SU-DHL-6 (cell line): ENCODE measurements around the gene P4HA1.
"Not testable (repeated sequence)": the region's sequence is repeated elsewhere in the genome, so short reads cannot be mapped to it uniquely, and the experiment has no call there.

Source experiments
- H2AFZ ChIP-seq: fragments of 200-600 bp; sonication (generic); 2 replicates; pipeline ENCODE4 v1.6.1; 2014; ENCODE audit warnings: low read depth, mild to moderate bottlenecking, moderate library complexity, mixed read lengths, antibody characterized with exemption, low read length; ENCODE audit not compliant: severe bottlenecking
- H3F3A ChIP-seq: fragments of 200-600 bp; shearing (Covaris generic); 2 replicates; pipeline ENCODE4 v1.6.0; 2016; ENCODE audit warnings: antibody characterized with exemption, mild to moderate bottlenecking; ENCODE audit not compliant: insufficient read depth
- H3K27ac ChIP-seq: fragments of 200-600 bp; sonication (generic); 2 replicates; pipeline ENCODE4 v1.5.1; 2016; ENCODE audit warnings: low read depth, mild to moderate bottlenecking, low read length, moderate library complexity, mixed read lengths
- H3K27me3 ChIP-seq: fragments of 200-600 bp; sonication (generic), shearing (Covaris generic); 2 replicates; pipeline ENCODE4 v1.6.0; 2014; ENCODE audit warnings: mild to moderate bottlenecking, low read length
- H3K36me3 ChIP-seq: fragments of 200-600 bp; sonication (generic); 2 replicates; pipeline ENCODE4 v1.6.1; 2014; ENCODE audit warnings: mild to moderate bottlenecking, low read length, mixed read lengths
- H3K4me2 ChIP-seq: fragments of 300-600, 200-600 bp; shearing (Covaris generic), sonication (generic); 2 replicates; pipeline ENCODE4 v1.6.0; 2014; ENCODE audit warnings: low read length, low read depth, mild to moderate bottlenecking; ENCODE audit not compliant: poor library complexity, severe bottlenecking
- H3K4me3 ChIP-seq: fragments of 200-600 bp; sonication (generic); 2 replicates; pipeline ENCODE4 v1.5.1; 2014; ENCODE audit warnings: antibody characterized with exemption, low read length, mild to moderate bottlenecking, mixed read lengths; ENCODE audit not compliant: insufficient read depth, poor library complexity, severe bottlenecking
- H3K79me2 ChIP-seq: fragments of 200-600 bp; sonication (generic); 2 replicates; pipeline ENCODE4 v1.6.1; 2014; ENCODE audit warnings: mild to moderate bottlenecking, low read length, moderate library complexity; ENCODE audit not compliant: insufficient read depth
- H3K9ac ChIP-seq: fragments of 200-600 bp; sonication (generic); 2 replicates; pipeline ENCODE4 v1.7.0; 2014; ENCODE audit warnings: mild to moderate bottlenecking, low read length
- H3K9me2 ChIP-seq: fragments of 200-600 bp; sonication (generic); replicated peaks from 2 replicates; pipeline ENCODE4 v1.6.1; 2014; ENCODE audit warnings: low read length; ENCODE audit not compliant: insufficient read depth
- H3K9me3 ChIP-seq: fragments of 200-600 bp; sonication (generic); 2 replicates; pipeline ENCODE4 v1.6.1; 2014; ENCODE audit warnings: low read length, mixed read lengths; ENCODE audit not compliant: insufficient read depth
- H4K20me1 ChIP-seq: fragments of 200-600 bp; sonication (generic); 2 replicates; pipeline ENCODE4 v1.6.1; 2014; ENCODE audit warnings: low read depth, mild to moderate bottlenecking, antibody characterized with exemption, low read length, moderate library complexity, mixed read lengths
- EZH2phosphoT487 ChIP-seq: fragments of 200-600 bp; sonication (generic), shearing (Covaris generic); conservative IDR thresholded peaks from 2 replicates; pipeline ENCODE4 v1.6.1; 2018; ENCODE audit warnings: mild to moderate bottlenecking, antibody characterized with exemption, low read length, moderate library complexity, mixed read lengths
- TF ChIP-seq, protein P1 (sequence below): fragments of 200-600 bp; sonication (generic); IDR thresholded peaks from one replicate; pipeline ENCODE4 v1.5.1; 2017; ENCODE audit warnings: antibody characterized with exemption, mild to moderate bottlenecking, low read length, moderate library complexity; ENCODE audit not compliant: insufficient read depth, poor library complexity, severe bottlenecking

The P4HA1 gene

DNA sequence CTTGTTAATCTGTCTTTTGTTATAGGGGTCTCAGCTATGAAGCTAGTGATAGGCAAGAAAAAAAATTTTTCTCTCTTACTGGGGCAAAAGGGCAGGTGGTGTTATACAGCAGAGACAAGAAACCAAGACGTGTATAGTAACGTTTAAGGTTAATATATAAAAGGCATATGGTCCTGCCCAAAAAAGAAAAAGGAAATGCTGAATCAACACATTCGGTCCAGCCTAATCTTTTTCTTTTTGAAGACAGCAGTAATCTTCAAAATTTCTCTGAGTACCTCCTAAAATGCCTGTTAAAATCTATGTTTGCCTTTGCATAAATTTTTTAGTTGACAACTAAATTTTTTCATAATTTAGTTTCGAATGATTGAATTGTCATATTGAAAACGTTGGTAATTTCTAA lies 54.5 kb downstream of the P4HA1 start:
- no peak overlapping the region for H3K4me2 ChIP-seq
- no peaks in the 10 kb centered on the region for H3K9me2 ChIP-seq
- no peaks in the 10 kb centered on the region for H4K20me1 ChIP-seq
- H2AFZ ChIP-seq, result no peak overlapping the region
- no peak overlapping the region for H3K27ac ChIP-seq
- H3K9ac ChIP-seq, result no peak overlapping the region
- TF ChIP-seq, protein P1, sequence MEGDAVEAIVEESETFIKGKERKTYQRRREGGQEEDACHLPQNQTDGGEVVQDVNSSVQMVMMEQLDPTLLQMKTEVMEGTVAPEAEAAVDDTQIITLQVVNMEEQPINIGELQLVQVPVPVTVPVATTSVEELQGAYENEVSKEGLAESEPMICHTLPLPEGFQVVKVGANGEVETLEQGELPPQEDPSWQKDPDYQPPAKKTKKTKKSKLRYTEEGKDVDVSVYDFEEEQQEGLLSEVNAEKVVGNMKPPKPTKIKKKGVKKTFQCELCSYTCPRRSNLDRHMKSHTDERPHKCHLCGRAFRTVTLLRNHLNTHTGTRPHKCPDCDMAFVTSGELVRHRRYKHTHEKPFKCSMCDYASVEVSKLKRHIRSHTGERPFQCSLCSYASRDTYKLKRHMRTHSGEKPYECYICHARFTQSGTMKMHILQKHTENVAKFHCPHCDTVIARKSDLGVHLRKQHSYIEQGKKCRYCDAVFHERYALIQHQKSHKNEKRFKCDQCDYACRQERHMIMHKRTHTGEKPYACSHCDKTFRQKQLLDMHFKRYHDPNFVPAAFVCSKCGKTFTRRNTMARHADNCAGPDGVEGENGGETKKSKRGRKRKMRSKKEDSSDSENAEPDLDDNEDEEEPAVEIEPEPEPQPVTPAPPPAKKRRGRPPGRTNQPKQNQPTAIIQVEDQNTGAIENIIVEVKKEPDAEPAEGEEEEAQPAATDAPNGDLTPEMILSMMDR, result no peak
- no peak for TF ChIP-seq EZH2phosphoT487
- no peak overlapping the region for H3K4me3 ChIP-seq
- no peaks in the 10 kb centered on the region for H3K27me3 ChIP-seq
- H3K36me3 ChIP-seq, result peaks cover 52% of the 10 kb centered on the region; the same call in 1 of the 2 replicates
- H3K79me2 ChIP-seq, result no peaks in the 10 kb centered on the region
- H3F3A ChIP-seq, result peaks cover 6% of the 10 kb centered on the region; the same call in 1 of the 2 replicates
- H3K9me3 ChIP-seq, result no peaks in the 10 kb centered on the region

DNA sequence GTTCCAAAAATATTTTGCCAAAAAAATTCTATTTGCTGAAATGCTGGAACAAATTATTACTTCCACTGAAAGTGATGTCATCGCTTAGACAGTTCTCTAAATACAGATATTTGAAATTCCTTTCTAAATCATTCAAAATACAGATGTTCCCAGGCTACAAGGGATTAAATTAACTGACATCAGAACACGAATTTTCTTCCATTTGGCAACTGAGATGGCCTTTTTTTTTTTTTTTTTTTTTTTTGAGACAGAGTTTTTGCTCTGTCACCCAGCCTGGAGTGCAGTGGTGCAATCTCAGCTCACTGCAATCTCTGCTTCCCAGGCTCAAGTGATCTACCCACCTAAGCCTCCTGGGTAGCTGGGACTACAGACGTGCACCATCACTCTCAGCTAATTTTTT lies 57.0 kb downstream of the P4HA1 start:
- Histone ChIP-seq H3K4me3 (no peak overlapping the region), H2AFZ (no peak overlapping the region), H3K9me2 (no peaks in the 10 kb centered on the region), H3K9me3 (no peaks in the 10 kb centered on the region), H3K36me3 (peaks cover 32% of the 10 kb centered on the region; the same call in 1 of the 2 replicates), H3K27ac (no peak overlapping the region), H3K9ac (no peak overlapping the region), H3F3A (no peaks in the 10 kb centered on the region), H3K79me2 (no peaks in the 10 kb centered on the region), H4K20me1 (no peaks in the 10 kb centered on the region), H3K27me3 (no peaks in the 10 kb centered on the region), H3K4me2 (no peak overlapping the region)
- no peak for TF ChIP-seq EZH2phosphoT487
- TF ChIP-seq, protein P1, result no peak

DNA sequence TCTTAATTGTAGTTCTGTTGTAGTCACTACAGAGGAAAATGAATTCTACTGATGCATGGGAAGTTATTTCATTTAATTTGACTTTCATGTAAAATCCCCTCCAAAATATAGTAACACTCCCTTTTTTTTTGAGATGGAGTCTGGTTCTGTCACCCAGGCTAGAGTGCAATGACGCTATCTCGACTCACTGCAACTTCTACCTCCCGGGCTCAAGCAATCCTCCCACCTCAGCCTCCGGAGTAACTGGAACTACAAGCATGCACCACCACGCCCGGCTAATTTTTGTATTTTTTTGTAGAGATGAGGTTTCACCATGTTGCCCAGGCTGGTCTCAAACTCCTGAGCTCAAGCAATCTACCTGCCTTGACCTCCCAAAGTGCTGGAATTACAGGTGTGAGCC lies 60.4 kb downstream of the P4HA1 start:
- H3K79me2 ChIP-seq, H3K27me3 ChIP-seq, H2AFZ ChIP-seq, H3K9ac ChIP-seq, H3F3A ChIP-seq, H3K4me2 ChIP-seq, H3K9me2 ChIP-seq, H3K4me3 ChIP-seq, H3K36me3 ChIP-seq, H3K27ac ChIP-seq, H4K20me1 ChIP-seq, H3K9me3 ChIP-seq: not testable (repeated sequence)

DNA sequence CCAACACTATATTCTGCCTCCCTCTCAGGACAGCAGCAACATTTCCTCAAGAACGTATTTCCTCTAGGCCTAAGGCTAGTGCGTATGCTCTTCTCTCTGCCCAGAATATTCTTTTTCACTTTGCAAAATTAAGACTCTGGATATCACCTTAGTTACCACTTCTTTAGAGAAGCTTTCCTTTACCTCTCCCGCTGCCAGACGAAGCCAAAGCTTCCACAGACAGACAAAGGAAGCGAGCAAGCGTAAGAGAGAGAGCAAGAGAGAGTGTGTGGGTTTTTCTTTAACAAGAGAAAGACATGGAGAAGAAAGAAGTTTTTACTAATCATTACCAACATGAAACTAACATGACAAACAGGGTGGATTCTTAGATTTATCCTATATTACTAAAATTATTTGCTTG lies 64.1 kb downstream of the P4HA1 start:
- Histone ChIP-seq H3K4me3 (no peak overlapping the region), H3K27ac (no peak overlapping the region), H4K20me1 (no peaks in the 10 kb centered on the region), H3K9me3 (no peaks in the 10 kb centered on the region), H3K27me3 (no peaks in the 10 kb centered on the region), H3K79me2 (no peaks in the 10 kb centered on the region), H3K4me2 (no peak overlapping the region), H3K36me3 (peaks cover 20% of the 10 kb centered on the region; the same call in 1 of the 2 replicates), H2AFZ (no peak overlapping the region), H3K9ac (no peak overlapping the region), H3K9me2 (no peaks in the 10 kb centered on the region), H3F3A (peaks cover 15% of the 10 kb centered on the region; the same call in 1 of the 2 replicates)
- TF ChIP-seq EZH2phosphoT487, result no peak
- TF ChIP-seq, protein P1, result no peak

DNA sequence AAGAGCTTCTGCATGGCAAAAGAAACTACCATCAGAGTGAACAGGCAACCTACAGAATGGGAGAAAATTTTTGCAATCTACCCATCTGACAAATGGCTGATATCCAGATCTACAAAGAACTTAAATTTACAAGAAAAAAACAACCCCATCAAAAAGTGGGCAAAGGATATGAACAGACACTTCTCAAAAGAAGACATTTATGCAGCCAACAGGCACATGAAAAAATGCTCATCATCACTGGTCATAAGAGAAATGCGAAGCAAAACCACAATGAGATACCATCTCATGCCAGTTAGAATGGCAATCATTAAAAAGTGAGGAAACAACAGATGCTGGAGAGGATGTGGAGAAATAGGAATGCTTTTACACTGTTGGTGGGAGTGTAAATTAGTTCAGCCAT lies 70.0 kb downstream of the P4HA1 start:
- H3K9me3 ChIP-seq, H3K4me3 ChIP-seq, H3K27me3 ChIP-seq, H3K9me2 ChIP-seq, H3K4me2 ChIP-seq, H2AFZ ChIP-seq, H3K27ac ChIP-seq, H3K9ac ChIP-seq, H3K79me2 ChIP-seq, H4K20me1 ChIP-seq: not testable (repeated sequence)
- H3F3A ChIP-seq, result peaks cover 15% of the 10 kb centered on the region; the same call in 1 of the 2 replicates
- H3K36me3 ChIP-seq, result peaks cover 15% of the 10 kb centered on the region; the same call in 1 of the 2 replicates

DNA sequence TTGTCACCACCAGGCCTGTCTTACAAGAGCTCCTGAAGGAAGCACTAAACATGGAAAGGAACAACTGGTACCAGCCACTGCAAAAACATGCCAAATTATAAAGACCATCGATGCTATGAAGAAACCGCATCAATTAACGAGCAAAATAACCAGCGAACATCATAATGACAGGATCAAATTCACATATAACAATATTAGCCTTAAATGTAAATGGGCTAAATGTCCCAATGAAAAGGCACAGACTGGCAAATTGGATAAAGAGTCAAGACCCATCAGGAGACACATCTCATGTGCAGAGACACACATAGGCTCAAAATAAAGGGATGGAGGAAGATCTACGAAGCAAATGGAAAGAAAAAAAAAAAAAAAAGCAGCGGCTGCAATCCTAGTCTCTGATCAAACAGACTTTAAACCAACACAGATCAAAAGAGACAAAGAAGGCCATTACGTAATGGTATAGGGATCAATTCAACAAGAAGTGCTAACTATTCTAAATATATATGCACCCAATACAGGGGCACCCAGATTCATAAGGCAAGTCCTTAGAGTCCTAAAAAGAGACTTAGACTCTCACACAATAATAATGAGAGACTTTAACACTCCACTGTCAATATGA lies 73.1 kb downstream of the P4HA1 start:
- H3K4me3 ChIP-seq, H3K27ac ChIP-seq, H3K79me2 ChIP-seq: not testable (repeated sequence)

More for the DNA sequence above, 73.1 kb downstream of the P4HA1 start:
- not testable (repeated sequence) for H3K9me3 ChIP-seq, H3K9ac ChIP-seq, H4K20me1 ChIP-seq, H2AFZ ChIP-seq, H3K27me3 ChIP-seq, H3K36me3 ChIP-seq, H3K9me2 ChIP-seq, H3K4me2 ChIP-seq, H3F3A ChIP-seq
